Upper lobe of left lung (tissue), 4 donors: Measurements from ENCODE around the gene MOXD1.

ENCODE experiments used
- EP300 ChIP-seq, 4 donors: sonication (generic); formaldehyde crosslinking; IDR thresholded peaks; one replicate each; pipeline ENCODE4 v1.5.1; 2017; ENCODE audit warnings: antibody characterized with exemption in 4 of 4, control low read depth in 2 of 4
- POLR2A ChIP-seq, 4 donors: fragments of 450-650 bp; IDR thresholded peaks; one replicate each; pipeline ENCODE4 v1.5.1; 2016 to 2017; ENCODE audit warnings: antibody characterized with exemption in 4 of 4, mild to moderate bottlenecking in 2 of 4
- POLR2AphosphoS5 ChIP-seq, 2 donors: sonication (generic); formaldehyde crosslinking; IDR thresholded peaks; one replicate each; pipeline ENCODE4 v1.5.1; 2017; ENCODE audit warnings: antibody characterized with exemption in 2 of 2
- TF ChIP-seq, protein P1 (sequence below), 6 experiments: fragments of 450-650 bp in 4 of 6; fragments of 200-600 bp in 2 of 6; sonication (generic) in 2 of 6; IDR thresholded peaks; one replicate each; pipeline ENCODE4 v1.5.1; 2016 to 2019; ENCODE audit warnings: antibody characterized with exemption in 6 of 6

DNA sequence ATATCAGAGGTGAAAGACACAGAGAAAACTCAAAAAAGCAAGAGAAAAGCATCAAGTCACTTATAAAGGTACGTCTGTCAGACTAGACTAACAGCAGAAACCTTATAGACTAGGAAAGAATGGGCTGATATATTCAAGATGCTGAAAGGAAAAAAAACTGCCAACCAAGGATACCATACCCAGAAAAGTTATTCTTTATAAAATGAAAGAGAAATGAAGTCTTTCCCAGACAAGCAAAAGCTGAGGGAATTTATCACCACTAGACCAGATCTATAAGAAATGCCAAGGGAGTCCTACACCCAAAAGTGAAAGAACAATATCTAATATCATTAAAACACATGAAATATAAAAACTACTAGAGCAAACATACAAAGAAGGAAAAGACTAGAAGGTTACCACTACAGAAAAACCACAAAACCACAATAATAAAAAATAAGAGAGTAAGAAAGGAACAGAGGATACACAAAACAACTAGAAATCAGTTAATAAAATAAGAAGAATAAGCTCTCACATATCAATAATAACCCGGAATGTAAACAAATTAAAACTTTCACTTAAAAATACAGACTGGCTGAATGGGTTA lies 6.2 kb downstream of the MOXD1 start:
- TF ChIP-seq POLR2A (IDR thresholded peaks at IDR 0.05) = no peak
- TF ChIP-seq, protein P1, sequence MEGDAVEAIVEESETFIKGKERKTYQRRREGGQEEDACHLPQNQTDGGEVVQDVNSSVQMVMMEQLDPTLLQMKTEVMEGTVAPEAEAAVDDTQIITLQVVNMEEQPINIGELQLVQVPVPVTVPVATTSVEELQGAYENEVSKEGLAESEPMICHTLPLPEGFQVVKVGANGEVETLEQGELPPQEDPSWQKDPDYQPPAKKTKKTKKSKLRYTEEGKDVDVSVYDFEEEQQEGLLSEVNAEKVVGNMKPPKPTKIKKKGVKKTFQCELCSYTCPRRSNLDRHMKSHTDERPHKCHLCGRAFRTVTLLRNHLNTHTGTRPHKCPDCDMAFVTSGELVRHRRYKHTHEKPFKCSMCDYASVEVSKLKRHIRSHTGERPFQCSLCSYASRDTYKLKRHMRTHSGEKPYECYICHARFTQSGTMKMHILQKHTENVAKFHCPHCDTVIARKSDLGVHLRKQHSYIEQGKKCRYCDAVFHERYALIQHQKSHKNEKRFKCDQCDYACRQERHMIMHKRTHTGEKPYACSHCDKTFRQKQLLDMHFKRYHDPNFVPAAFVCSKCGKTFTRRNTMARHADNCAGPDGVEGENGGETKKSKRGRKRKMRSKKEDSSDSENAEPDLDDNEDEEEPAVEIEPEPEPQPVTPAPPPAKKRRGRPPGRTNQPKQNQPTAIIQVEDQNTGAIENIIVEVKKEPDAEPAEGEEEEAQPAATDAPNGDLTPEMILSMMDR (IDR thresholded peaks at IDR 0.05) = no peak
- no peak for TF ChIP-seq EP300 (IDR thresholded peaks at IDR 0.05)
- TF ChIP-seq POLR2AphosphoS5 (IDR thresholded peaks at IDR 0.05) = no peak
